ENCODE results near the gene ATF1.
"Not testable (repeated sequence)": the region's sequence is repeated elsewhere in the genome, so short reads cannot be mapped to it uniquely, and the experiment has no call there.

ATF1 gene

DNA sequence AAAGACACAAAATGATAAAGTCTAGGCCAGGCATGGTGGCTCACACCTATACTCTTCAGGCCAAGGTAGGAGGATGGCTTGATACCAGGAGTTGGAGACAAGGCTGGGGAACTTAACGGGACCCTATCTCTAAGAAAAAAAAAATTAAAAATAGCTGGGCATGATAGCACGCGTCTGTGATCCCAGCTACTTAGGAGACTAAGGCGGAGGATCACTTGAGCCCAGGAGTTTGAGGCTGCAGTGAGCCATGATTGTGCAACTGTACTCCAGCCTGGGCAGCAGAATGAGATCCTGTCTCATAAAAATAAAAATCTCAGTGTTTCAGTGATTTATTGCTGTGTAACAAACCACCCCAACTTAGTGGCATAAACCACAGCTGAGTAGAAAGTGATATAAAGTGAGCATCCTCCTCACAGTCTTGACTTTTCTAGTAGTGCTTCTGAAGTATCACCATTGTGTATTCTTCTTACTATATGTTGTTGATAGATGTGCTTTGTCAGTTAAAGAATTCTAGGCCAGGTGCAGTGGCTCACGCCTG is 10.6 kb upstream of the ATF1 start:
- no peak for DNase-seq

DNA sequence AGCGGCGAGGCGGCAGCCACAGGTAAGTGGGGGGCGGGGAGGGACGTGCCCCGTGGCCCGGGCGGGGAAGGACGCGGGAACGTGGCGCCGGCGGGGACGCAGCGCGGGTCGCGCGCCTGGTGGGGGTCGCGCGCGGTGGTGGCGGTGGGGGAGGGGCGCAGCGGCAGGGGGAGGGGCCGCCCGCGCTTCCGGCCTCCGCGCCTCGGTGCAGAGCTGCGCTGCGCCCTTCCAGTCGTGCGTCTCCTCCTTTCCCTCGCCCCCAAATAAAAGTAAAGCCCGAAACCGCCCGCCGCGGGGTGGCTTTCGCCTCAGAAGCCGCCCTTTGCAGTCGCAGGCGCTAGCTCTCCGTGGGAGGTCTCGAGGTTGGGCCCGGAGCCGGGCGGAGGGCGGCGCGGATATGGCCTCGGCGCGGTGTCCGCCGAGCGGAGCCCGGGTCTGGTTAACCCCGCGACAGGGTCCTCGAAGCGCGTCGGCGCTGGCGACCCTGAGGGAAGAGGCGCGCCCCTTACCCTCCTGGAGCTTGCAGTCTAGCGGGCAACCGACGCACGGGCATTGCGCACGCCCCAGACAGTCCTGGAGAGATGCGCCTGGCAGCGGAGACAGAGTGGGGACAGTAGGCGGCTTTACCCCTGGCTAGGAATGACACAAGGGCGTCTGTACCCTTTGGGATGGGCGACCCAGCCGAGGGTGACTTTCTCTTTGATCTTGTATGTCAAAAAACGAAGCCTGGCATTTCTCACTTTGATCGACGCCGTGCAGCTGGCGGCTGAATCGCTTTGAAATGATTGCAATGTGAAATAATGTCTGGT is 589 bp downstream of the ATF1 start:
- peak; percentile 81 for DNase-seq

DNA sequence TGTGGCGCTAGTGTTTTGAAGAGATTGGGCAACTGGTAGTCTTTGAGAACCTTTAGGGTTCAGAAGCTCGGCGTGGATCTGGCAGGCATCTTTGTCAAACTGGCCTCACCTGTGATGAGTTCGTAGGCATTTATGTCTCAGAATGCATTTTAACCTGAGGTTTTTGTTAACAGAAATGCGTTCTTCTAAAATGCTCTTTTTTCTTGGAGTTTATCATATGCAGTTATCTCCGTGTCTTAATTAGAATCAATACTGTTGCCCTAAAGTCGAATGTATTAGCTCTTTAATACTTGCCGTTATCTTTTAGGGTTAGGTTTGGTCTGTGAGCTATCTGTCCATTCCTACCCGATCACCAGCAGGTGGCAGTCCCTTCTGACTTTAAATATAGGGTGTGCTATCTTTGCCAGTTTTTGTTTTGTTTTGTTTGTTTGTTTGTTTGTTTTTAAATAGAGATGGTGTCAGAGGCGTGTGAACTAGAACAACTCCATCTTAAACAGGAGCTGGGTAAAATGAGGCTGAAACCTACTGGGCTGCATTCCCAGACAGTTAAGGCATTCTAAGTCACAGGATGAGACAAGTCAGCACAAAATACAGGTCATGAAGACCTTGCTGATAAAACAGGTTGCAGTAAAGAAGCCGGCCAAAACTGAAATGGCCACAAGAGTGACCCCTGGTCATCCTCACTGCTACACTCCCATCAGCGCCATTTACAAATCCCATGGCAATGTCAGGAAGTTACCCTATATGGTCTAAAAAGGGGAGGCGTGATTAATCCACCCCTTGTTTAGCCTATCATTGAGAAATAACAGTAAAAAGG is 1.4 kb downstream of the ATF1 start:
- peak; percentile 68 for DNase-seq

DNA sequence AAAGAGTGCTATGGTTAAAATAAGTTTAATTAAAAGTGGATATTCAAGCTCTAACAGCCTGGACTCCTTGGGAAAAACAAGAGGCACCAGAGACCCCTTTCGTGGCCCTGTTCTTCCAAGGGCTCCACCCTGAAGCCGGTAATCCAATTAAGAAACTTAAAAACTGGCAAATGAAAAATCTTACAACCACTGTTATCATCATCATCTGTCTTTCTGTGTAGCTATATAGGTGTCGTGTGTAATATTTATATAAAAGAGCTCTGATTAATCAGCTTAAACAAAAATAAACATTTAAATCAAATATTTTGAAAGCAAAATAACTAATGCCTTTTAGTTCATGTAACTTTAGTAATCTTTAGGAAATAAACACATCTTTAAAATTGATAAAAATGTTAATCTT is 4.5 kb downstream of the ATF1 start:
- DNase-seq: no peak

DNA sequence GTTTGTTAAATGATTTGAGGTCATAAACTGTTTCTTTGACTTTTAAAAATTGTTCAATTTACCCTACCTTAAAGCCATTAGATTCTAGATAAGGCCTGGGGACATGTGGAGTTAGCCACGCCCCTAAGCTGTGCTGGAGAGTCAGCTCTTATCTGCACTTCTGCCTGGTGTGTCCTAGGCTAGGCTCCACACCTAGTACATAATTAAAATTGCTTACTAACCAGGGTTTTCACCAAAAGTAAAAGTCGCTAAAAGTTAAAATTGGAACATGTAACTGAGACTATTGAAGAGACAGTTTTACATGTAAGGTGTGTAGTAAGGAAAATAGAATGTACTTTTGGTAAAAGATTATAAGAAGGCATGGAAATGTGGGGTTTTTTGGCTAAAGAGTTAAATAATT is 4.9 kb downstream of the ATF1 start:
- DNase-seq: not testable (repeated sequence)

DNA sequence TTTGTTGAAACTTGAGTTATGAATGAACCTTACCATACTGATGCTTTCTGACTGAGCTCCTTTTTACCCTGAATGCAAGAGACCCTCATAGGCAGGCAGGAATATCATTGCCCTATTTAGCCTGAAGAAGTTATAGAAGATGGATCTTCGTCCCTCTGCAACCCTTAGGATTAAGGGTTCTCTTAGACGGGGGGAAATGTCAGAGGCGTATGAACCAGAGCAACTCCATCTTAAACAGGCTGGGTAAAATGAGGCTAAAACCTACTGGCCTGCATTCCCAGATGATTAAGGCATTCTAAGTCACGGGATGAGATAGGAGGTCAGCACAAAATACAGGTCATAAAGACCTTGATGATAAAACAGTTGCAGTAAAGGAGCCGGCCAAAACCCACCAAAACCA is 7.5 kb downstream of the ATF1 start:
- DNase-seq: no peak

DNA sequence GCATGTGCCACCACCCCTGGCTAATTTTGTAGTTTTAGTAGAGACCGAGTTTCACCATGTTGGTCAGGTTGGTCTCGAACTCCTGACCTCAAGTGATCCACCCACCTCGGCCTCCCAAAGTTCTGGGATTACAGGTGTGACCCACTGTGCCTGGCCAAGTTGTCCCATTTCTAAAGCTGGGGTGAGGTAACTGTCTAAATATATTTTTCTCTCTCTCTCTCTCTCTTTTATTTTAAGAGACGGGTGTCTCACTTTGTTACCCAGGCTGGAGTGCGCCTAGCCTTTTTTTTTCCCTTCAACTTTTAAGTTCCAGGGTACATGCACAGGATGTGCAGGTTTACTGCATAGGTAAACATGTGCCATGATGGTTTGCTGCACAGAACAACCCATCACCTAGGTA is 8.6 kb downstream of the ATF1 start:
- no peak for DNase-seq

DNA sequence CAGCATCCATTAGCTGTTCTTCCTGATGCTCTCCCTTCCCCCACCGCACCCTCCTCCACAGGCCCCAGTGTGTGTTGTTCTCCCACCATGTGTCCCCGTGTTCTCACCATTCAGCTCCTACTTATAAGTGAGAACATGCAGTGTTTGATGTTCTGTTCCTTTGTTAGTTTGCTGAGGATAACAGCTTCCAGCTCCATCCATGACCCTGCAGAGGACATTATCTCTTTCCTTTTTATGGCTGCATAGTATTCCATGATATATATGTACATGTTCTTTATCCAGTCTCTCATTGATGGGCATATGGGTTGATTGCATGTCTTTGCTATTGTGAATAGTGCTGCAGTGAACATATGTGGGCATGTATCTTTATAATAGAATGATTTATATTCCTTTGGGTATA is 9.0 kb downstream of the ATF1 start:
- DNase-seq: no peak

DNA sequence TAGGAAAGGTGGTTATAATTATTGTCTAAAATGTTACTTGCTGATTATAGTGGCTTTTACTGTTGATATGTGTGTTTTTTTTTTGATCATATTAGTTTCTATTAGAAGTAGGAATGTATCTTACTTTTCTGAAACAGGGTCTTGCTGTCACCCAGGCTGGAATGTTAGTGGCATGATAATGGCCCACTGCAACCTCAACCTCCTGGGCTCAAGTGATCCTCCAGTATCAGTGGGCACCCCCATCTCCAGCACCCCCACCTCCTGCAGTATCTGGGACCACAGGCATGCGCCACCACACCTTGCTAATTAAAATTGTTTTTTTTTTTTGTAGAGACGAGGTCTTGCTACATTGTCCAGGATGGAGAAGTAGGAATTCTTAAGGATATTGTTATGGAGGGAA is 11.3 kb downstream of the ATF1 start:
- no peak for DNase-seq

DNA sequence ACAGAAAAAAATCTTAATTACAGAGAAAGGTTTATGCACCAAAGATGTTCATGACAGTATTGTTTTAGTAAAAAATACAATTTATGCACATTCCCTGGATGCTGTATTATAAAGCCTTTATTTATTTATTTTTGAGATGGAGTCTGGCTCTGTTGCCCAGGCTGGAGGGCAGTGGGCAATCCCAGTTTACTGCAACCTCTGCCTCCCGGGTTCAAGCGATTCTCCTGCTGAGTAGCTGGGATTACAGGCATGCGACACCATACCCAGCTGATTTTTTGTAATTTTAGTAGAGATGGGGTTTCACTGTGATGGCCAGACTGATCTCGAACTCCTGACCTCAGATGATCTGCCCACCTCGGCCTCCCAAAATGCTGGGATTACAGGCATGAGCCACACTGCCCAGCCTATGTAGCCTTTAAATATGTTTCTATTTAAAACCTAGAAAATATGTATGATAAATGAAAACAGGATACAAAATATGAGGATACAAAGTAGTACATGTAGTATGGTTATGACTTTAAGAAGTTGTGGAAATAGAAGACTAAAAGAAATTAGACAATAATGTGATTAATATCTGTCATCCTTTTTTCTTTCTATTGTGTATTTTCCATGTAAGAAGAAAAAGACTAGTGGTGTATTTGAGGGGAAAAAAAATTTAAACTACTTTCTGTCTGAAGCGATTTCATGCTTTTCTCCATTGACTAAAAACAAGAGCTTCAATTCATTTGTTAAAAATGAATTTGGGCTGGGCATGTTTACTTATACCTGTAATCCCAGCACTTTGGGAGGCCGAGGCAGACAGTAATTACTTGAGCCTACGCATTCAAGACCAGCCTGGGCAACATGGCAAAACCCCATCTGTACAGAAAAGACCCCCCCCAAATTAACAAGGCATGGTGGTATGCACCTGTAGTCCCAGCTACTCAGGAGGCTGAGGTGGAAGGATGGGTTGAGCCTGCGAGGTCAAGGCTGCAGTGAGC is 13.1 kb downstream of the ATF1 start:
- DNase-seq: peak; percentile 35

DNA sequence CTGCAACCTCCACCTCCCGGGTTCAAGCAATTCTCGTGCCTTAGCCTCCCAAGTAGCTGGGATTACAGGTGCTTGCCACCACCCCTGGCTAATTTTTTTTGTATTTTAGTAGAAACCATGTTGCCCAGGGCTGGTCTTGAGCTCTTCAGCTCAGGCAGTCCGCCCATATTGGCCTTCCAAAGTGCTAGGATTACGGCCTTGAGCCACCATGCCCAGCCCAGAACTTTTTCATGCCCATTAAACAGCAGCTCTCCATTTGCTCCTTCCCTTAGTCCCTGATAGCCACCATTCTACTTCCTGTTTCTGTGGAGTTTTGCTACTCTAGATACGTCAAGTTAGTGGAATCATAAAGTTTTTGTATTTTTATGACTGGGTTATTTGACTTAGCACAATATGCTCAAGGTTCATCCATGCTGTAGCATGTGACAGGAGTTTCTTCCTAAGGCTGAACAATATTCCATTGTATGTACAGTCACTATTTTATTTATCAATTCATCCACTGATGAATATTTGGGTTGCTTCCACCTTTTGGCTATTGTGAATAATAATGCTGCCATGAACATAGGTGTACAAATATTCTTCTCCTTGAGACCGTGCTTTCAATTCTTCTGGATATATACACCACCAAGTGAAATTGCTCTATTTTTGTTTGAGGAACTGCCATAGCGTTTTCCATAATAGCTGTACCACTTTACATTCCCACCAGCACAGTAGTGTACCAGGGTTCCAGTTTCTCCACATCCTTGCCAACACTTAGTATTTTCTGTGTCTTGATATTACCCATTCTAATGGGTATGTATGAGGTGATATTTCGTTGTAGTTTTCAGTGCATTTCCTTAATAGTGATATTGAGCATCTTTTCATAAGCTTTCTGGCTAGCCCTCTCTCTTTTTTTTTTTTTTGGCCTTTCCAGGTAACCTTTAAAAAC is 15.0 kb downstream of the ATF1 start:
- no peak for DNase-seq

DNA sequence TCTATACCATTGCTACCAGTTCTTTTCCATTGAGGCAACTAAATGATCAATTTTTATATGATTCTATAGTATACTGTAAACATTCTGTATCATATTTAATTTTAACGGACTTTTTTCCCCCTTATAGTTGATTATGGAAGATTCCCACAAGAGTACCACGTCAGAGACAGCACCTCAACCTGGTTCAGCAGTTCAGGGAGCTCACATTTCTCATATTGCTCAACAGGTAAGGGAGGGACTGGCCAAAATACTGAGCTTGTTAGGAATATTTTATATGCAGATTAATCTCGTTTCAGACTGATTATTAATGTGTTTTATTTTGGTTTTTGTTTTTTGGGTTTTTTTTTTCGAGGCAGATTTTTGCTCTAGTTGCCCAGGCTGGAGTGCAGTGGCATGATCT is 16.1 kb downstream of the ATF1 start:
- no peak for DNase-seq

DNA sequence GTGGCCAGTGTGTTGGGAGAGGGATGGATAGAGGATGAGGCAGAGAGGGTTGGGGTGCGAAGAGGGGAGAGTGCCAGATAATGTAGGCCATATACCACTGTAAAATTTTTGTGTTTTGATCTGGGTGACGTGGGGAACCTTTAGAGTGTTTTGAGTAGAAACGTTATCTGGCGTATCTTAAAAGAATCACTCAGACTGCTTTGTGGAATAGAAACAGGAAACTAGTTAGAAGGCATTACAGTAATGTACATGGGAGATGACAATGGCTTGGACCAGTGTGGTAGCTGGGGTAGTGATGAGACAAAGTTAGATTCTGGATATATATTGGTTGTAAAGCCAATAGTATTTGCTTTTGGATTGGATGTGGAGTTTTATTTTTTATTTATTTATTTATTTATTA is 20.6 kb downstream of the ATF1 start:
- DNase-seq: peak; percentile 39

DNA sequence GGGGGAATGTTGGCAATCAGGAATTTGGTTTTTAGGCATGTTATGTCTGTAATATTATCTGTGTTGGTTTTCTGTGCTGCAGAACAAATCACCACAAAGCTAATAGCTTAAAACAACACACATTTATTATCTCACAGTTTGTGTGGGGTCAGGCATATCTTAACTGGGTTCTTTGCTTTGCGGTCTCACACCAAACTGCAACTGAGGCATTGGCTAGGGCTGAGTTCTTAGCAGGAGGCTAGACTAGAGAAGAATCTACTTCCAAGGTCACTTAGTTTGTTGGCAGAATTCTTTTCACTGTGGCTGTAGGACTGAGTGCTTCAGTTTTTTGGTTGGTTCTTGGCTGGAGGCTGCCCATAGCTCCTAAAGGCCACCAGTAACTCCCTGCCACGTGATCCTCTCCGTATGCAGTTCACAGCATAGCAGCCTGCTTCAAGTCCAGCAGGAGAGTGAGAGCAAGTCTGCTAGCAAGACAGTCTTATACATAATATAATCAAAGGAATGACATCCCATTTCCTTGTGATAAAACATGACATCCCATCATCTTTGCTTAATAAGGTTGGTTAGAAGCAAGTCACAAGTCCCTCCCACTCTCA is 21.6 kb downstream of the ATF1 start:
- DNase-seq: no peak

DNA sequence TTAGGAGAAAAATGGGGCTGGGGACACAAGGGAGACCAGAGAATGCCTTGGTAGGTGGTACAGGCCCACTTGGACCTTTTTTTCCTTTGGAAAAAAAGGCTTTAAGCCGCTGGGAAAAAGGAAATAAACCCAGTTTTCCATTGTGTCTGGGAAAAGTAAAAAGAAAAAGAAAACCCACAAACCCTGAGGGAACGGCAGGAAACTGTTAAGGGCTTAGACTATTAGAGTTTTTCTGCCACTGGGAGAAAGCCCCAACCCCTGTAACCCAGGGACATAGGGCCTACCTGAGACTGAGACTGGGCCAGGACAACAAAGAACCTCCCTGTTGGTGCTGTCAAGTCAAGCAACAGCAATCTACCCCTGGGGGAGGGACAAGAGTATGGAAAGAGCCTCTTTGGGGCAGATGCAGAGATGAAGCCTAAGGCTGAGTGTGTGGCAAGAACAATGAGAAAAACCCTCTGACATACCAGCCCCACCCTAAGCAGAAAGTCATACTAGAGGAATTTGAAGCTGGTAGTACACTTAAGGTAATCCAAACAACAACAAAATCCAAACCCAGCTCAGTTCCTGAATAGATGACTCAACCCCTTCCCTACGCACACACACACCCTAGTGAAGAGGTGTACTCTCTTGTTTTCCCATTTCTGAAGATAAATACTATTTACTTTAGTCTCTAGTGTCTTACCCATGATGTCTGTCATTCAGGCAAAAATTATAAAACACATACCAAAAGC is 22.8 kb downstream of the ATF1 start:
- no peak for DNase-seq

DNA sequence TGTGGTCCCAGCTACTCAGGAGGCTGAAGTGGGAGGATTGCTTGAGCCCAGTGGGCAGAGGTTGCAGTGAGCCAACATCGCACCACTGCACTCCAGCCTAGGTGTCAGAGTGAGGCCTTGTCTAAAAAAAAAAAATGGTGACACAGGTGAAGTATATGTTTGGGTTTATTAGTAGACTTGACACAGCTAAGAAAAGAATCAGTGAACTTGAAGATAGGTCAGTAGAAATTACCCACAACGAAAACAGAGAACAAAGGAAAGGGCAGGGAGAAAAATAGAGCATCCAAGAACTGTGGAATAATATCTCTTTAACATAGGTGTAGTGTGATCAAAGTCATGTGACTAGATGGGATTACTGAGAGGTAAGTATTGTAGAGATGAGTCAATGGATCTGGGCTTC is 23.7 kb downstream of the ATF1 start:
- DNase-seq: no peak

DNA sequence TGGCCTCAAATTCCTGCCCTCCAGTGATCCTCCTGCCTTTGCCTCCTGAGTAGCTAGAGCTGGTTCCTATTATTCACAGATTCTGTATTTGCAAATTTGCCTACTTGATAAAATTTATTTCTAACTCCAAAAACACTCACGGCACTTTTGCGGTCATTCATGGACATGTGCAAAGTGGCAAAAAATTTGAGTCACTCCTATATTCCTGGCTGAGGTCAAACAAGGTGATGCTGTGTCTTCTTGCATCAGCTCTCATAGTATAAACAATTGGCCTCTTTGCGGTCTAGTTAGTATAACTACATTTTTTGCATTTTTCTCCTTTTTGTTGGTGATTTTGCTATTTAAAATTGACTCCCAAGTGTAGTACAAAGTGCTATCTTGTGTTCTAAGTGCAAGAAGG is 24.7 kb downstream of the ATF1 start:
- no peak for DNase-seq

DNA sequence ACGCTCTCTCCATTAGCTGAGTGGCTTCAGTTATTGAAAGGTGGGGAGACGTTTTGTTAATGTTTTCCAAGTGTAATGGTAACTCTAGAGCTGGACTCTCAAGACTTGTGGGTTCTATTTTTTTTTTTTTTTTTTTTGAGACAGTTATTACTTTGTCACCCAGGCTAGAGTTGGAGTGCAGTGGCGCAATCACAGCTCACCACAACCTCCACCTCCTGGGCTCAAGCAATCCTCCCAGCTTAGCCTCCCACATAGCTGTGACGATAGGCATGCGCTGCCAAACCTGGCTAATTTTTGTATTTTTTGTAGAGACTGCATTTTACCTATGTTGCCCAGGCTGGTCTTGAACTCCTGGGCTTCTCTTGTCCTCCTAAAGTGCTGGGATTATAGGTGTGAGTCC is 26.2 kb downstream of the ATF1 start:
- DNase-seq: no peak

DNA sequence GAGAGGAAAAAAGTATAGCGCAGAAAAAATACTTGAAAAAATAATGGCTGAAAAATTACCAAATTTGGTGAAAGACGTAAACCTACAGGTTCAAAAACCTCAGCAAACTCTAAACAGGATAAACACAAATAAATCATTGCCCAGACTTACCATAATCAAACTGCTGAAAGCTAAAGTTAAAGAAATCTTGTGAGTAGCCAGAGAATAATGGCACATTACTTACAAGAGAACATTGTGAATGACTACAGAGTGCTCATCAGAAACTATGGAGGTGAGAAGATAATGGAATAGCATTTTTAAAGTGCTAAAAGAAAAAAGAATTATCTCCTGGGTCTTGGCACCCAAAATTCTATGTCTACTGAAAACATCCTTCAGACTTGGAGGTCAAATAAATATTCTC is 36.0 kb downstream of the ATF1 start:
- no peak for DNase-seq

DNA sequence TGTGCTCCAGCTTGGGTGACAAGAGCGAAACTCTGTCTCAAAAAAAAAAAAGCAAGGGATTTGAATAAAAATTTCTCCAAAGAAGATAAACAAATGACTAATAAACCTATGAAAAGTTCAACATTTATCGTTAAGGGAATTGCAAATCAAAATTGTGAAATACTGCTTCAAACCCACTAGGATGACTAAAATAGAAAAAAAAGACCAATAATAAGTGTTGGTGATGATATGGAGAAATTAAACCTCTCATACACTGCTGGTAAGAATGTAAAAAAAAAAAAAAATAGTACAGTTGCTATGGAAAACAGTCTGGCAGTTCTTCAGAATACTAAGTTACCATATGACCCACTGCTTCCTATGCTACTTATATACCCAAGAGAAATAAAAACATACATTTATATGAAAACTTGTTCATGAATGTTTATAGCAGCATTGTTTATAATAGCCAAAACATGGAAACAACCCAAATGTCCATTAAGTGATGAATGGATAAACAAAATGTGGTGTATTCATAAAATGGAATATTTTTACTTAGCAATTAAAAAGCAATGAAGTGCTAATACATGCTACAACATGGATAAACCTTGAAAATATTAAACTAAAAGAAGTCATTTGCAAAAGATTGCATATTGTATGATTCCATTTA is 39.5 kb downstream of the ATF1 start:
- no peak for DNase-seq

All from activated CD4-positive, alpha-beta T cell treated with anti-CD3 and anti-CD28 coated beads, Interleukin-2, Interleukin-6, amounts not matched to agents 100 ng/mL and 50 ng/mL, durations not matched to agents 16 hours and 8 hours (primary cell).